SK-N-SH treated with all-trans-retinoic acid at 6 μM for 48 hours (cell line): Measurements from ENCODE around the gene CEBPB.

Experiments used
- ATAC-seq: fragments of 200-7000 bp; cut with Tn5 transposase; 3 replicates; pipeline ENCODE4 v1.9.1; 2020; ENCODE audit warnings: mild to moderate bottlenecking, moderate library complexity
- ARNTL ChIP-seq: fragments of 450-650 bp; formaldehyde crosslinking; IDR thresholded peaks from 2 replicates; pipeline ENCODE4 v1.5.0; 2020; ENCODE audit warnings: low read depth, mild to moderate bottlenecking, moderate library complexity, borderline replicate concordance
- BACH2 ChIP-seq: fragments of 250-450 bp; sonication (Bioruptor Pico); IDR thresholded peaks from 2 replicates; pipeline ENCODE4 v1.9.0; 2021; ENCODE audit warnings: mild to moderate bottlenecking, borderline replicate concordance
- CSRNP3 ChIP-seq: fragments of 250-450 bp; sonication (Bioruptor Pico); IDR thresholded peaks from 2 replicates; pipeline ENCODE4 v1.5.1; 2021; ENCODE audit warnings: mild to moderate bottlenecking, moderate library complexity
- ESRRG ChIP-seq: fragments of 250-450 bp; sonication (Bioruptor Pico); IDR thresholded peaks from 2 replicates; pipeline ENCODE4 v1.6.1; 2021; ENCODE audit warnings: mild to moderate bottlenecking
- GLIS3 ChIP-seq: fragments of 250-450 bp; sonication (Bioruptor Pico); IDR thresholded peaks from 2 replicates; pipeline ENCODE4 v1.5.0; 2020; ENCODE audit warnings: mild to moderate bottlenecking, moderate library complexity
- ISL1 ChIP-seq: fragments of 250-450 bp; sonication (Bioruptor Pico); IDR thresholded peaks from 2 replicates; pipeline ENCODE4 v2.1.2; 2022; ENCODE audit warnings: mild to moderate bottlenecking, moderate library complexity
- OSR1 ChIP-seq: fragments of 250-450 bp; sonication (Bioruptor Pico); IDR thresholded peaks from 2 replicates; pipeline ENCODE4 v1.8.0; 2022; ENCODE audit warnings: moderate library complexity, mild to moderate bottlenecking, inconsistent platforms
- PPARA ChIP-seq: fragments of 250-450 bp; sonication (Bioruptor Pico); IDR thresholded peaks from 2 replicates; pipeline ENCODE4 v1.5.0; 2020; ENCODE audit warnings: mild to moderate bottlenecking, borderline replicate concordance
- RARB ChIP-seq: fragments of 250-450 bp; sonication (Bioruptor Pico); IDR thresholded peaks from 2 replicates; pipeline ENCODE4 v1.8.0; 2021; ENCODE audit warnings: mild to moderate bottlenecking, moderate library complexity
- SNAI2 ChIP-seq: fragments of 250-450 bp; sonication (Bioruptor Pico); IDR thresholded peaks from 2 replicates; pipeline ENCODE4 v1.5.0; 2020; ENCODE audit warnings: mild to moderate bottlenecking, moderate library complexity
- TCF4 ChIP-seq: fragments of 250-450 bp; sonication (Bioruptor Pico); IDR thresholded peaks from 2 replicates; pipeline ENCODE4 v1.8.0; 2021; ENCODE audit warnings: mild to moderate bottlenecking, moderate library complexity, borderline replicate concordance
- TOX ChIP-seq: fragments of 250-450 bp; sonication (Bioruptor Pico); IDR thresholded peaks from 2 replicates; pipeline ENCODE4 v1.8.0; 2021; ENCODE audit warnings: mild to moderate bottlenecking, moderate library complexity, borderline replicate concordance
- ZC3H10 ChIP-seq: fragments of 250-450 bp; sonication (Bioruptor Pico); IDR thresholded peaks from 2 replicates; pipeline ENCODE4 v1.5.1; 2021; ENCODE audit warnings: mild to moderate bottlenecking, moderate library complexity
- ZFP3 ChIP-seq: fragments of 250-450 bp; sonication (Bioruptor Pico); IDR thresholded peaks from 2 replicates; pipeline ENCODE4 v1.5.0; 2020; ENCODE audit warnings: mild to moderate bottlenecking, moderate library complexity
- ZFP30 ChIP-seq: fragments of 450-650 bp; formaldehyde crosslinking; IDR thresholded peaks from 2 replicates; pipeline ENCODE4 v1.5.0; 2022; ENCODE audit warnings: mild to moderate bottlenecking, moderate library complexity
- ZNF70 ChIP-seq: fragments of 450-650 bp; formaldehyde crosslinking; IDR thresholded peaks from 2 replicates; pipeline ENCODE4 v1.5.0; 2020; ENCODE audit warnings: mild to moderate bottlenecking, moderate library complexity
- ZNF8 ChIP-seq: fragments of 450-650 bp; formaldehyde crosslinking; IDR thresholded peaks from 2 replicates; pipeline ENCODE4 v1.5.0; 2020; ENCODE audit warnings: mild to moderate bottlenecking, moderate library complexity
- TF ChIP-seq, protein P1 (sequence below): fragments of 250-450 bp; sonication (Bioruptor Pico); IDR thresholded peaks from 2 replicates; pipeline ENCODE4 v1.5.1; 2020; ENCODE audit warnings: low read depth, mild to moderate bottlenecking, moderate library complexity
- TF ChIP-seq, protein P2 (sequence below): fragments of 250-450 bp; sonication (Bioruptor Pico); IDR thresholded peaks from 2 replicates; pipeline ENCODE4 v1.5.0; 2020; ENCODE audit warnings: mild to moderate bottlenecking, moderate library complexity
- TF ChIP-seq, protein P3 (sequence below): fragments of 250-450 bp; sonication (Bioruptor Pico); IDR thresholded peaks from 2 replicates; pipeline ENCODE4 v1.8.0; 2020; ENCODE audit warnings: mild to moderate bottlenecking, moderate library complexity, borderline replicate concordance

Gene CEBPB

GRCh38 chr20:50221501-50222308 is 31.1 kb downstream of the CEBPB start:
- no peak for TF ChIP-seq SNAI2
- TF ChIP-seq, all 23 proteins: peak for 0
- no peak for ATAC-seq

DNA sequence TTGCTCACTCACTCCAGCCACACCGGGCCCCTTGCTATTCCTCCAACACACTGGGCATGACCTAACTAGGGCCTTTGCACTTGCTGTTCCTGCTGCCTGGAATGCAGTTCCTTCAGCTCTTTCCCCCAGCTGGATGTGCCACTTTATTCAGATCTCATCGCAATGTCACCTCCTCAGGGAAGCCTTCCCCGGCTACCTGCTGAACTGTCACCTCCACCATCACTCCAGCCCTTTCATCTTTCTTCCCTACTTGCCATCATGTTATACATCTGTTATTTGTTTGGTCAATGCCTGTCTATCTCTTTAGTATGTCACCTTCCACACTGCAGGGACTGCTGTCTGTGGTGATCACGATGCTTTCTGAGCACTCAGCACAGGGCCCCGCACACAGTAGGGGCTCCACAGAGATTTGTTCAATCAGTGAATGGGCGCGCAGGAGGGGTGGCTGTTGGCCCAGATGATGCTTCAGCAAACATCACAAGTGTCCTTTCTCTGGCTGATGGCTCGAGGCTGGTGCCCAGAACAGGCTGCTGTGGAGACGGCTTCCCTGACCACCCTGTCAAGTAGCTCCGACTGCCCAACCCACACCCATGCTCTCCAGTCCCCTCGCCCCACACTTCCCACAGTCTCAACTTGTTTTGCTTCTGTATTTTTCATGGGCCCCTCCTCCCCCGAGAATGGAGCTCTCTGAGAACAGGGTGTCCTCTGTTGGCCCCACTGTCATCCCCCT is 31.8 kb downstream of the CEBPB start:
- no peak for ATAC-seq
- no peak for TF ChIP-seq PPARA (CRISPR knock-in tag)

DNA sequence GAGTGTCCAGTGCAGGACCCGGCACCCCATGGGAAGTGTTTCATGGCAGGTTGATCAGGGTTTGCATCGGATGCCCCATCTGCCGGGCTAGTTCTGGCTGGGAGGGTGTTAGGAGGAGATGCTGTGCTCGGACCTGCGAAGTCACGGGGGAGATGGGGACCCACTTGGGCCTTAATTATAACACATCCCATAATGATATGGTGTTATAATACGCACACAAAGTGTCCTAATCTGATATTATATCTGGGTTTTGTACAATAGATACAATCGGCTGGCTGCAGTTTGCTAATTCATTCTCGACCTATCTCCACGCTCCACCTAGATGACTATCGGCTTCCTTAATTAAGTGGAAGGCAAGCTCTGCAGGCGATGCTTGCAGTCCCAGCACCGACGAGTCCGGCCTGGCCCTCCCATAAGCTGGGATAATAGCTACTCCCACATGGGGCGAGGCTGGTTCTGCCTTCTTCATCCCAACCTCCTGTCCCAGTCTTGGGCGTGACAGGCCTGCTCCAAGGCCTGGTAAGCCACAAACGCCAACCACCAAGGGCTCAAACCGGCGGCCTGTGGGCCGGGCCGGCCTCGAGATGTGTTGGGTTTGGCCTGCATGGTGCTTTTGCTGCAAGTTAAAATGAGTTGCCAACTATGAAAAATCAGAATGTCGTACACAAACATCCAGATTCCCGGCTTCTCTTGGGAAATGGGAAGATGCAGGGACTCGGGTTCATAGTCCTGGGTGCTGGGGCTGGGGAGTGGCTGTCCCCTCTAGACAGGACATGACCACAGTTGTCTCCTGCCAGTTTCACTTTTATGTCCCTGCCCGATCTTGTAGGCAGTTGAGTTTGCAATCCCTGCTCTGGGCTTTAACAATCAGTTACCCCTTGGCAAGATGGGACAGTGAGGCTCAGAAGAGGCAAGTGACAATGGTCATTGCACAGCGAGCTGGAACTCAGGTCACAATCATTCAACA is 32.7 kb downstream of the CEBPB start:
- ATAC-seq: no peak
- TF ChIP-seq ZNF70 (CRISPR knock-in tag): no peak
- TF ChIP-seq ZC3H10: no peak
- TF ChIP-seq, protein P1, sequence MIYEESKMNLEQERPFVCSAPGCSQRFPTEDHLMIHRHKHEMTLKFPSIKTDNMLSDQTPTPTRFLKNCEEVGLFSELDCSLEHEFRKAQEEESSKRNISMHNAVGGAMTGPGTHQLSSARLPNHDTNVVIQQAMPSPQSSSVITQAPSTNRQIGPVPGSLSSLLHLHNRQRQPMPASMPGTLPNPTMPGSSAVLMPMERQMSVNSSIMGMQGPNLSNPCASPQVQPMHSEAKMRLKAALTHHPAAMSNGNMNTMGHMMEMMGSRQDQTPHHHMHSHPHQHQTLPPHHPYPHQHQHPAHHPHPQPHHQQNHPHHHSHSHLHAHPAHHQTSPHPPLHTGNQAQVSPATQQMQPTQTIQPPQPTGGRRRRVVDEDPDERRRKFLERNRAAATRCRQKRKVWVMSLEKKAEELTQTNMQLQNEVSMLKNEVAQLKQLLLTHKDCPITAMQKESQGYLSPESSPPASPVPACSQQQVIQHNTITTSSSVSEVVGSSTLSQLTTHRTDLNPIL: no peak
- no peak for TF ChIP-seq ARNTL (CRISPR knock-in tag)
- TF ChIP-seq, protein P2, sequence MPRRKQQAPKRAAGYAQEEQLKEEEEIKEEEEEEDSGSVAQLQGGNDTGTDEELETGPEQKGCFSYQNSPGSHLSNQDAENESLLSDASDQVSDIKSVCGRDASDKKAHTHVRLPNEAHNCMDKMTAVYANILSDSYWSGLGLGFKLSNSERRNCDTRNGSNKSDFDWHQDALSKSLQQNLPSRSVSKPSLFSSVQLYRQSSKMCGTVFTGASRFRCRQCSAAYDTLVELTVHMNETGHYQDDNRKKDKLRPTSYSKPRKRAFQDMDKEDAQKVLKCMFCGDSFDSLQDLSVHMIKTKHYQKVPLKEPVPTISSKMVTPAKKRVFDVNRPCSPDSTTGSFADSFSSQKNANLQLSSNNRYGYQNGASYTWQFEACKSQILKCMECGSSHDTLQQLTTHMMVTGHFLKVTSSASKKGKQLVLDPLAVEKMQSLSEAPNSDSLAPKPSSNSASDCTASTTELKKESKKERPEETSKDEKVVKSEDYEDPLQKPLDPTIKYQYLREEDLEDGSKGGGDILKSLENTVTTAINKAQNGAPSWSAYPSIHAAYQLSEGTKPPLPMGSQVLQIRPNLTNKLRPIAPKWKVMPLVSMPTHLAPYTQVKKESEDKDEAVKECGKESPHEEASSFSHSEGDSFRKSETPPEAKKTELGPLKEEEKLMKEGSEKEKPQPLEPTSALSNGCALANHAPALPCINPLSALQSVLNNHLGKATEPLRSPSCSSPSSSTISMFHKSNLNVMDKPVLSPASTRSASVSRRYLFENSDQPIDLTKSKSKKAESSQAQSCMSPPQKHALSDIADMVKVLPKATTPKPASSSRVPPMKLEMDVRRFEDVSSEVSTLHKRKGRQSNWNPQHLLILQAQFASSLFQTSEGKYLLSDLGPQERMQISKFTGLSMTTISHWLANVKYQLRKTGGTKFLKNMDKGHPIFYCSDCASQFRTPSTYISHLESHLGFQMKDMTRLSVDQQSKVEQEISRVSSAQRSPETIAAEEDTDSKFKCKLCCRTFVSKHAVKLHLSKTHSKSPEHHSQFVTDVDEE: no peak
- TF ChIP-seq CSRNP3 (CRISPR knock-in tag): no peak
- TF ChIP-seq TOX (CRISPR knock-in tag): no peak
- no peak for TF ChIP-seq SNAI2
- TF ChIP-seq BACH2 (CRISPR knock-in tag): no peak
- TF ChIP-seq, protein P3, sequence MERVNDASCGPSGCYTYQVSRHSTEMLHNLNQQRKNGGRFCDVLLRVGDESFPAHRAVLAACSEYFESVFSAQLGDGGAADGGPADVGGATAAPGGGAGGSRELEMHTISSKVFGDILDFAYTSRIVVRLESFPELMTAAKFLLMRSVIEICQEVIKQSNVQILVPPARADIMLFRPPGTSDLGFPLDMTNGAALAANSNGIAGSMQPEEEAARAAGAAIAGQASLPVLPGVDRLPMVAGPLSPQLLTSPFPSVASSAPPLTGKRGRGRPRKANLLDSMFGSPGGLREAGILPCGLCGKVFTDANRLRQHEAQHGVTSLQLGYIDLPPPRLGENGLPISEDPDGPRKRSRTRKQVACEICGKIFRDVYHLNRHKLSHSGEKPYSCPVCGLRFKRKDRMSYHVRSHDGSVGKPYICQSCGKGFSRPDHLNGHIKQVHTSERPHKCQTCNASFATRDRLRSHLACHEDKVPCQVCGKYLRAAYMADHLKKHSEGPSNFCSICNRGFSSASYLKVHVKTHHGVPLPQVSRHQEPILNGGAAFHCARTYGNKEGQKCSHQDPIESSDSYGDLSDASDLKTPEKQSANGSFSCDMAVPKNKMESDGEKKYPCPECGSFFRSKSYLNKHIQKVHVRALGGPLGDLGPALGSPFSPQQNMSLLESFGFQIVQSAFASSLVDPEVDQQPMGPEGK: no peak
- TF ChIP-seq ZFP30 (CRISPR knock-in tag): no peak
- TF ChIP-seq ZNF8: no peak
- TF ChIP-seq OSR1 (CRISPR knock-in tag): no peak
- TF ChIP-seq GLIS3 (CRISPR knock-in tag): no peak
- no peak for TF ChIP-seq ISL1
- TF ChIP-seq ZFP3 (CRISPR knock-in tag): no peak
- TF ChIP-seq ESRRG (CRISPR knock-in tag): no peak
- TF ChIP-seq RARB (CRISPR knock-in tag): no peak
- TF ChIP-seq PPARA (CRISPR knock-in tag): no peak

GRCh38 chr20:50224052-50224451 is 33.4 kb downstream of the CEBPB start:
- ATAC-seq: no peak
- TF ChIP-seq, protein P2: no peak
- TF ChIP-seq, protein P3: no peak
- TF ChIP-seq TCF4 (no peak), ZNF8 (no peak), ISL1 (no peak)
- TF ChIP-seq, protein P1: no peak
